ENCODE data around the gene TPK1. TPM values are rescaled to one million over a fixed set of nuclear protein-coding genes. Genes with fewer than 3 reads are reported as not detected.

The TPK1 gene
- total RNA-seq, 1 experiment from 2014 or later = 3.3 TPM

- BruUV-seq (replicated peaks) = no TSS peak
These were observed 365.8 kb downstream of the TPK1 start for GRCh38 chr7:144470078-144470477.

GRCh38 chr7:144468990-144469732 lies 366.7 kb downstream of the TPK1 start:
- H3K27ac ChIP-seq (ENCODE audit: low read length) = no peak overlapping the region
- H3K9me3 ChIP-seq (ENCODE audit: control insufficient read depth, insufficient read depth, low read depth, low read length) = no peaks in the 10 kb centered on the region
- in situ Hi-C loops (cut with HindIII; ENCODE audit: low pct_unique_long_range_greater_than_20kb, low sequenced_read_pairs) (no loop called here), intact Hi-C loops (cut with micrococcal nuclease; ENCODE audit: unreplicated experiment) (no loop called here)
- no peaks in the 10 kb centered on the region for H3K4me1 ChIP-seq (ENCODE audit: control insufficient read depth, insufficient read depth, low read length)
- ChIA-PET POLR2A (no interaction called here), CTCF (no interaction called here)
- TF ChIP-seq POLR2AphosphoS5 (IDR thresholded peaks at IDR 0.05; ENCODE audit: low read depth, low read length) (no peak), CTCF (IDR thresholded peaks at IDR 0.05) (no peak), TCF7L2 (IDR thresholded peaks at IDR 0.05; ENCODE audit: low read depth, low read length) (no peak), SIN3A (IDR thresholded peaks at IDR 0.05; ENCODE audit: borderline replicate concordance, insufficient read depth, low read depth, low read length) (no peak), REST (IDR thresholded peaks at IDR 0.05; ENCODE audit: insufficient read depth in 1 of 2, low read depth in 2 of 2, low read length in 1 of 2) (no peak)
- H3K36me3 ChIP-seq (ENCODE audit: control insufficient read depth, insufficient read depth, low read length) = no peaks in the 10 kb centered on the region
- ATAC-seq (no peak), DNase-seq (ENCODE audit: low read depth, low spot score) (no peak)
- no TSS peak for BruUV-seq (replicated peaks)
- H3K27me3 ChIP-seq (ENCODE audit: control insufficient read depth, insufficient read depth, low read length) = no peaks in the 10 kb centered on the region
- H3K4me3 ChIP-seq (ENCODE audit: low read depth in 2 of 2, low read length in 2 of 2) = no peak overlapping the region

More at GRCh38 chr7:144470078-144470477, 365.8 kb downstream of the TPK1 start:
- ChIA-PET CTCF (no interaction called here), POLR2A (no interaction called here)
- no peaks in the 10 kb centered on the region for H3K27me3 ChIP-seq (ENCODE audit: control insufficient read depth, insufficient read depth, low read length)
- H3K27ac ChIP-seq (ENCODE audit: low read length) = no peak overlapping the region
- no peak overlapping the region for H3K4me3 ChIP-seq (ENCODE audit: low read depth in 2 of 2, low read length in 2 of 2)
- ATAC-seq (no peak), DNase-seq (ENCODE audit: low read depth, low spot score) (no peak)
- no peaks in the 10 kb centered on the region for H3K36me3 ChIP-seq (ENCODE audit: control insufficient read depth, insufficient read depth, low read length)
- H3K9me3 ChIP-seq (ENCODE audit: control insufficient read depth, insufficient read depth, low read depth, low read length) = no peaks in the 10 kb centered on the region
- intact Hi-C loops (cut with micrococcal nuclease; ENCODE audit: unreplicated experiment) = no loop called here
- H3K4me1 ChIP-seq (ENCODE audit: control insufficient read depth, insufficient read depth, low read length) = no peaks in the 10 kb centered on the region
- in situ Hi-C loops (cut with HindIII; ENCODE audit: low pct_unique_long_range_greater_than_20kb, low sequenced_read_pairs) = no loop called here
- no peak for TF ChIP-seq POLR2AphosphoS5 (IDR thresholded peaks at IDR 0.05; ENCODE audit: low read depth, low read length)
- TF ChIP-seq CTCF (IDR thresholded peaks at IDR 0.05) = no peak
- TF ChIP-seq TCF7L2 (IDR thresholded peaks at IDR 0.05; ENCODE audit: low read depth, low read length) = no peak
- TF ChIP-seq REST (IDR thresholded peaks at IDR 0.05; ENCODE audit: insufficient read depth in 1 of 2, low read depth in 2 of 2, low read length in 1 of 2) = no peak
- no peak for TF ChIP-seq SIN3A (IDR thresholded peaks at IDR 0.05; ENCODE audit: borderline replicate concordance, insufficient read depth, low read depth, low read length)

Measured in Panc1 (cell line).